Activated naive CD8-positive, alpha-beta T cell (primary cell): ENCODE measurements around the gene HMX1.

Source experiments
- H3K27ac Mint-ChIP-seq: one replicate; pipeline ENCODE4 v1.8.0; 2021; ENCODE audit warnings: mixed read lengths
- H3K27me3 Mint-ChIP-seq: one replicate; pipeline ENCODE4 v1.8.0; 2021; ENCODE audit warnings: mixed read lengths
- H3K36me3 Mint-ChIP-seq: one replicate; pipeline ENCODE4 v1.8.0; 2021; ENCODE audit warnings: mixed read lengths
- H3K4me1 Mint-ChIP-seq: one replicate; pipeline ENCODE4 v1.8.0; 2021; ENCODE audit warnings: low read depth, mixed read lengths
- H3K4me3 Mint-ChIP-seq: one replicate; pipeline ENCODE4 v1.8.0; 2021; ENCODE audit warnings: mild to moderate bottlenecking, mixed read lengths
- H3K9me3 Mint-ChIP-seq: one replicate; pipeline ENCODE4 v1.8.0; 2021; ENCODE audit warnings: low read depth, mixed read lengths

The HMX1 gene

DNA sequence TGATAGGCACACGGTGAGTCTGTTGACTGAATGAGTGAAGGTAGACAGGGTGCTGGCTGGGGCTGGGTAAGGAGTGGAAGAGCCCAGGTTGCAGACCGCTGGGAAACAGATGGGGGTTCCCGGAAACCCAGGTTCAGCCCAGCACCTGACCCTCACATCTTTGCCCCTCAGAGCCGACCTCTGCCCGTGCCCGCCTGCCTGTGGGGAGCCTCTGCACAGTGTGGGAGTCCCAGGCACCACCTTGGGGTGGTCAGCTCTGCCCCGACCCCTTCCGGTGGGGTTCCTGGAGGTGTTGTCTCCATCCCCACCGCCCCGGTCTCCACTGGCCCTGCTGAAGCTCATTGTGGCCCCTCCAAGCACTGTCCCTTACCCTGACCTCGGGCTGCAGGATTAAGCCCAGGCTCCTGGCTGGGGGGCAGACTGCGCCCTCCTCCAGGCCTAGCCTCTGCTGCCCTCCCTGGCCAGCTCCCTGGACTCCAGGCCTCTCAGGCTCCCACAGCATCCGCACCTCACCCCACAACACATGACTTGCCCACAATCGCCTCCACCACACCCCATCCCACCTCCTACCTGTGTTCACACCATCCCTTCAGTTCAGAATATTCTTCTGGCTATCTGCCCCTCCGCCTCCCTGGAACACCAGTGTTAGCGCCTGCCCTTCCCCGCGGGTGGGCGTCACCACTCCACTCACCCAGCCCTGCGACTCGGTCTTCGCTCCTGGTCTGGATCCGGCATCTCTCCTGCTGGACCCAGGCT, 21.4 kb downstream of the HMX1 start:
- Mint-ChIP-seq H3K9me3 (no peaks in the 10 kb centered on the region), H3K4me3 (no peak overlapping the region), H3K4me1 (no peaks in the 10 kb centered on the region), H3K36me3 (no peaks in the 10 kb centered on the region), H3K27ac (no peak overlapping the region), H3K27me3 (peaks cover 14% of the 10 kb centered on the region)

DNA sequence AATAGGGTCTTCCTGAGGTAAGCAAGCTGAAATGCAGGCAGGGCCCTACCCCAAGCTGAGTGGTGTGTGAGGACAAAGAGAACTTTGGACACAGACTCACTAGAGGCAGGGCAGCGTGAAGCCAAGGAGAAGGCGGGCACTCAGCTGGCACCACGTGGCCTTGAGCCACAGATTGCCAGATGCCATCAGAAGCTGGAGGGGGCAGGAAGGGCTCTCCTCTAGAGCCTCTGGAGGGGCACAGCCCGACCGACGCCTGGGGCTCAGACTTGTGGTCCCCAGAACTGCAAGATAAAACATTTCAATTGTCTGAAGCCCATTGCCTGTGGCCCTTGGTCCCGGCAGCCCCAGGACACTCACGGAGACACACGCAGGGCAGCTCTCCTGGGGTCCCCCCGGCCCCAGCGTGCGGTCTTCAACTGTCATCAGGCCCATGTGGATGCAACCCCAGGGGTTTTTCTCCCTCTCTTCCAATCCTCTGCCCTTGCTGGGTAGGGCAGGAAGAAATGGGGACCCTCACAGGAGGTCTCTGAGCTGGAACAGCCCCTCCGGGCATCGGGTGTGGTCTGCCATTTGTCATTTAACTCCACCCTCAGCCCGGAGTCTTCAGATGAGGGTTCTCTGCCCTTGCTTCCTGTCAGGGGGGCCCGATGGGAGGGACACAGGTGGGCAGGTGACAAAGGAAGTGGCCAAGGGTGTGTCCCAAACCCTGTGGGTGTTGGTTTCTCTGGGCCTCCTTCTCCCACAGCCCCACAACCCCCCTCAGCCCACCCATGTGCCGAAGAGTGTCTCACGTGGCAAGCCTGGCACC, 22.2 kb downstream of the HMX1 start:
- Mint-ChIP-seq H3K36me3 (no peaks in the 10 kb centered on the region), H3K27ac (no peak overlapping the region), H3K27me3 (peaks cover 6% of the 10 kb centered on the region), H3K4me3 (no peak overlapping the region), H3K4me1 (no peaks in the 10 kb centered on the region), H3K9me3 (no peaks in the 10 kb centered on the region)

DNA sequence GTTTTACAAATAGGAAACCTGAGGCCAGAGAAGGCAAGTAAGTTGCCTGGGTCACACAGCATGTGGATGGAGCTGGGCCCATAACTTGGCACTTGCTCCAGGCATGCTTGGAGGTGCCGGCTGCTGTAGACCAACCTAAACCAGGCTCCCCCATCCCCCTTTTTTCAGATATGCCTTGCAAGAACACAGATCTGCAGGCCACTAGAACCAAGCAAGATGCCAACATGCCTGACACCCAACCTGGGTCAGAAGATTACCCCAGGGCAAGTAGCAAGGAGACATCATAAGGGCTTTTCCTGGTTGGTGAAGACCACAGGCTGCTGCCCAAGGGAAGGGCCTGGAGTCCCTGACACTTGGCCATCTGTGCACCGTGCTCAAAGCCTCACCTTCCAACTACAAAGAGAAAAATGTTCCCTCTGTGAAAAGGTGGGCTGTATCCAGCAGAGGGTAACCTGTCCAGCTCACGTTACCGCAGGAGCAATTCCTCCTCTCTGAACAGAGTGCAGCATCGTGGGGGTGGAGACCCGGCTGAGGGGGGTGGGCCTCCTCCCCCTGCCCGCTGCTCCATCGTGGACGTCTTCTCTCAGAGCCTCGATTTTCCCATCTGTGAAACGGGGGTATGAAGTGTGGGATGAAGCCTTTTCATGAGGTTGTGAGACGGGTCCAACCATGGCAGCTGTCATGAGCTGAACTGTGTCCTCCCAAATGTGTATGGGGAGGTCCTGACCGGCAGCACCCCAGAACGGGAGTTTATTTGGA, 23.0 kb downstream of the HMX1 start:
- Mint-ChIP-seq H3K27me3 (peaks cover 5% of the 10 kb centered on the region), H3K4me1 (no peaks in the 10 kb centered on the region), H3K36me3 (no peaks in the 10 kb centered on the region), H3K9me3 (no peaks in the 10 kb centered on the region), H3K27ac (no peak overlapping the region), H3K4me3 (no peak overlapping the region)

DNA sequence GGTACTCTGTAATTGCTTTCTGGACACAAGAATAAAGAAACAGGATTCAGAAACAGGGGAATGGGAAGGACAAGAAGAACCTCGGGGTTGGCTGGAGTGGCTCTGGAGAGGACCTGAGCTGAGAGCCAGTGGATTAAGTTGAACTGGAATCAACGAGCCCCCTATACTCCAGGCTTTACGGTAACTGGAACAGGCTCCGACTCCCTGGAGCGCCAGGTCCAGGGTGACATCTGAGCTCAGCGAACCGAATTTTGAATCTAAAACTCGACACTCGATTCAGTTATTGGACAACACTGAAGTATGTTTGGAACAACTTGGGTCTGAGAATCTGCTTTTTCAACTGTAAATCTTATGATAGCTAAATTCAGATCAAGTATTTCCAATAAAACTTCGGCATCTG, 23.9 kb downstream of the HMX1 start:
- H3K27me3 Mint-ChIP-seq = peaks cover 5% of the 10 kb centered on the region
- H3K27ac Mint-ChIP-seq = no peak overlapping the region
- H3K4me3 Mint-ChIP-seq = no peak overlapping the region
- no peaks in the 10 kb centered on the region for H3K4me1 Mint-ChIP-seq
- H3K36me3 Mint-ChIP-seq = no peaks in the 10 kb centered on the region
- no peaks in the 10 kb centered on the region for H3K9me3 Mint-ChIP-seq

DNA sequence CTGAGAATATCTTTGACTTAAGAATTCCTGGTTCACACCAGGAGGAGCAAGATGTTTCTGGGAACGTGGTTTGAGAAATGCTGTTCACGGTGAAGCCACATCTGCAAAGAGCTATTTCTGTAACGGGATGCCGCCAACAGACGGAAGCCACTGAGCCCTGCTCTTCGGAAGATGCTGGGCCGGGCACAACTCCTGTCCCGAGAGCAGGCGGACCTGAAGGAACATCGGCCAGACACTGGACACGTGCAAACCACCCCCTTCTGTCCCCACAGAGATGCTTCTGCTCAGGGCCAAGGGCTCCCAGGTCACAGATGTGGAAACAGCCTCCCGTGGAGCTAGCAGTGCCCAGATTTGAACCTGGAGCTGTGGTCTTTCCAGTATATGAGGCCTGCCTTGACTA, 24.3 kb downstream of the HMX1 start:
- Mint-ChIP-seq H3K36me3 (no peaks in the 10 kb centered on the region), H3K9me3 (no peaks in the 10 kb centered on the region), H3K27me3 (peaks cover 5% of the 10 kb centered on the region), H3K4me3 (no peak overlapping the region), H3K27ac (no peak overlapping the region), H3K4me1 (no peaks in the 10 kb centered on the region)

DNA sequence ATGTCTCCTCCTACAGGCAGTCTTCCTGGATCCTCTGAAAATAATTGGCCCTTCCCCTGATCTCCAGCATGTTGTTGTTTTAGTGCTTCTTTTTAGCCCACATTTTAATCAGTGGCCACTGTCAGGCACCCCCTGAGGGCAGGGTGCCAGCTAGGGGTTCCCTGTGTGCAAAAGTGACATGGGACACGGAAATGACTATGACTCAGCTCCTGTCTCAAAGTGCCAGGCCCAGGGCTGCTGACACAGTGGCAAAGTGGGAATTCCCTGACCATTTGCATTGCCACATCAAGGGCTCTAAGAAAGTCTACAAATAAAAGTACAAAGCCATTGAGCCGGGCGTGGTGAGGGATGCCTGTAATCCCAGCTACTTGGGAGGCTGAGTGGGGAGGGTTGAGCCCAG, 24.8 kb downstream of the HMX1 start:
- Mint-ChIP-seq H3K4me1 (no peaks in the 10 kb centered on the region), H3K27me3 (peaks cover 5% of the 10 kb centered on the region), H3K27ac (no peak overlapping the region), H3K9me3 (no peaks in the 10 kb centered on the region), H3K4me3 (no peak overlapping the region), H3K36me3 (no peaks in the 10 kb centered on the region)

DNA sequence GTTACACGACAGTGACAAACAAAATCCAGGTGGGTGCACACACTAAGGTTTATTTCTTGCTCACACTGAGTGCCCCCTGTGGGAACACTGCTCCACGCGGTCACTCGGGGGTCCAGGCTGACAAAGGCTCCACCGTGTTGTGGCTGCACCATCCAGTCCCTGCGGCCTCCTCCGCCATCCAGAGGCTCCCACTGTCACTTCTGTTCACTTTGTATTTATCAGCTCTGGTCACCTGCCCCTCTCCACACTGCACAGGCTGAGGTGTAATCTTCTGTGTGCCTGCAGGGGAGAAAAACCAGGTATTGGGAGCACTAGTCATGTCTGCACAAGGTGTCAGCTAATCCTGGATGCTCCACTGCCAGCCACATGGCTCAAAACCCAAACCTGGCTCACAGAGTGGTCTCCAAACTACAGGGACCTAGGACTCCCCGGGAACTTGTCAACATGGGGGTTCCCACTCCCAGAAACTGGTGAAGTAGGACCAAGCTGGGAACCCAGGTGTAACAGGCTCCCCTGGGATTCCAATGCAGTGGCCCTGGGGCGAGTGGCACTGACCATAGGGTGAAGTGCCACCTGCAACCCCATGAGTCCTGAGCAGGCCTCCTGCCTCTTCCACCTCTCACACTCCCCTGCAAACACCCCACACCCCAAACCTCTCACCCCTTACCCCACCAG, 25.5 kb downstream of the HMX1 start:
- H3K36me3 Mint-ChIP-seq = no peaks in the 10 kb centered on the region
- H3K4me3 Mint-ChIP-seq = no peak overlapping the region
- no peaks in the 10 kb centered on the region for H3K4me1 Mint-ChIP-seq
- no peaks in the 10 kb centered on the region for H3K9me3 Mint-ChIP-seq
- no peak overlapping the region for H3K27ac Mint-ChIP-seq
- peaks cover 5% of the 10 kb centered on the region for H3K27me3 Mint-ChIP-seq

DNA sequence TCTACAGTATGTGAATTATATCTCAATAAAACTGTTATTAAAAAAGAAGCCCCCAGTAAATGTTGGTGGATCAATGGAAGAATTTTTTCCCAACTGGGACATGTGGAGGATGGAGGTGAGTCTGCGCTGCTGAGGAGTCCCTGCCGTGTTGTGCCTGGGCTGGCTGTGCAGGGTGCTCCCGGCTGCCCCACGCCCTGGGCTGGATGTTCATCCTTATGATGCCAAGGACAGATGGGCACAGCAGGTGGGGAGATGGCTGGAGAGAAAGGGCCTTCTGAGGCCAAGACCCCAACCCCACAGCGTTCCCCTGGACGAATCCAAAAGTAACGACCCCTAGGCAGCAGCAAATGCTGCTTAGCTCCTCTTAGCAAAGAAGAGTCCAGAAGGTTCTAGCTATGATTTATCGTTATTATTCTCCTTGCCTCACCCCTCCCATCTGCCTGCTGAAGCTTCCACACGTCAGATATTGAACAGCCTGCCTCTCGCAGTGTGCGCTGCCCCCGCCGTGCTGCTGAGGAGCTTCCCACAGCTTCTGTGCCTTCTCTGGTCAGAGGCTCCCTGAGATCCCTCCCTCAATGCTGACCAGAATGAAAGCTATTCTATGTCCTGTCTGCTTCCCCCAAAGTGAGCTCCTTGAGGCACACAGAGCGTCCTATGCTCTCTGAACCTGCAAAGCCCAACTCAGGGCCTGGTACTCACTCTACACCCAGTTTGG, 26.5 kb downstream of the HMX1 start:
- H3K4me1 Mint-ChIP-seq = no peaks in the 10 kb centered on the region
- no peaks in the 10 kb centered on the region for H3K36me3 Mint-ChIP-seq
- peaks cover 5% of the 10 kb centered on the region for H3K27me3 Mint-ChIP-seq
- H3K4me3 Mint-ChIP-seq = no peak overlapping the region
- no peaks in the 10 kb centered on the region for H3K9me3 Mint-ChIP-seq
- no peak overlapping the region for H3K27ac Mint-ChIP-seq

DNA sequence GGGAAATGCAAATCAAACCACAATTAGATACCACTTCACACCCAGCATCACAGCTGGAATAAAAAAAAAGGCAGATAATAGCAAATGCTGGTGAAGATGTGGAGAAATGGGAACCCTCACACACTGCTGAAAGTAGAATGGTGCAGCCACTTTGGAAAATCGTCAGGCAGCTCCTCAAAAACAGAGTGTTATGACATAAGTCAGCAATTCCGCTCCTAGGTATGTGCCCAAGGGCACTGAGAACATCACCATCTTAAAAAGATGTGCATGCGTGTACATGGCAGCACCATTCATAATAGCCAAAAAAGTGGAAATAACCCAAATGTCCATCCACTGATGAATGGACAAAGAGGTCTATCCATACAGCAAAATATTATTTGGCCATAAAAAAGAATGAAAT, 28.0 kb downstream of the HMX1 start:
- Mint-ChIP-seq H3K9me3 (no peaks in the 10 kb centered on the region), H3K27me3 (peaks cover 5% of the 10 kb centered on the region), H3K4me1 (no peaks in the 10 kb centered on the region), H3K27ac (no peak overlapping the region), H3K36me3 (no peaks in the 10 kb centered on the region), H3K4me3 (no peak overlapping the region)

DNA sequence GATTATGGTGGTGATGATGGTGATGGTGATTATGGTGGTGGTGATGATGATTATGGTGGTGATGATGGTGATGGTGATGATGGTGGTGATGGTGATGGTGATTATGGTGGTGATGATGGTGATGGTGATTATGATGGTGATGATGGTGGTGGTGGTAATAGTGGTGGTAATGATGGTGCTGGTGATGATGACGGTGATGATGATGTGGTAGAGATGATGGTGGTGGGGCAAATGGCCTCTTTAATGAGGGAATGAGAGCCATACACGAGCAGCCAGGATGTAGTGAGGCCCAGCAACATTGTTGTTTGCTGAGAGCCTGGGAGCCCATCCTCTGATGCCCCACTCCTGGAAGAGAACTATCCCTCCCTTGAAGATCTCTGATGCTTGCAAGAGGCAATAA, 29.0 kb downstream of the HMX1 start:
- no peaks in the 10 kb centered on the region for H3K36me3 Mint-ChIP-seq
- no peak overlapping the region for H3K27ac Mint-ChIP-seq
- H3K9me3 Mint-ChIP-seq = no peaks in the 10 kb centered on the region
- H3K4me1 Mint-ChIP-seq = no peaks in the 10 kb centered on the region
- H3K27me3 Mint-ChIP-seq = peaks cover 5% of the 10 kb centered on the region
- H3K4me3 Mint-ChIP-seq = no peak overlapping the region

DNA sequence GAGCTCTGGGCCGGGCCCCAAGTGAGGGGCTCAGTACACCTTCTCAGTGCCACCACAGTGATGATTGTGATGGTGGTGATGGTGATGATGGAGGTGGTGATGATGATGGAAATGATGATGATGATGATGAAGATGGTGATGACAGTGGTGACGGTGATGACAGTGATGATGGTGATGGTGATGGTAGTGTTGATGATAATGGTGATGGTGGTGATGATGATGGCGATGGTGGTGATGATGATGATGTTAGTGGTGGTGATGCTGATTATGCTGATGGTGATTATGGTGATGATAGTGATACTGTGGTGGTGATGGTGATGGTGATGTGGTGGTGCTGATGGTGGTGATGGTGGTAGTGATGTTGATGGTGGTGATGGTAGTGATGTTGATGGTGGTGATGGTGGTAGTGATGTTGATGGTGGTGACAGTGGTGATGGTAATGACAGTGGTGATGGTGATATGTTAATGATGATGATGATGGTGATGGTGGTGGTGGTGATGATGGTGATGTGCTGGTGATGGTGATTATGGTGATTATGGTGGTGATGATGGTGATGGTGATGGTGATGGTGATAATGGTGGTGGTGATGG, 29.9 kb downstream of the HMX1 start:
- no peak overlapping the region for H3K27ac Mint-ChIP-seq
- no peaks in the 10 kb centered on the region for H3K9me3 Mint-ChIP-seq
- peaks cover 4% of the 10 kb centered on the region for H3K27me3 Mint-ChIP-seq
- no peaks in the 10 kb centered on the region for H3K36me3 Mint-ChIP-seq
- no peak overlapping the region for H3K4me3 Mint-ChIP-seq
- no peaks in the 10 kb centered on the region for H3K4me1 Mint-ChIP-seq

DNA sequence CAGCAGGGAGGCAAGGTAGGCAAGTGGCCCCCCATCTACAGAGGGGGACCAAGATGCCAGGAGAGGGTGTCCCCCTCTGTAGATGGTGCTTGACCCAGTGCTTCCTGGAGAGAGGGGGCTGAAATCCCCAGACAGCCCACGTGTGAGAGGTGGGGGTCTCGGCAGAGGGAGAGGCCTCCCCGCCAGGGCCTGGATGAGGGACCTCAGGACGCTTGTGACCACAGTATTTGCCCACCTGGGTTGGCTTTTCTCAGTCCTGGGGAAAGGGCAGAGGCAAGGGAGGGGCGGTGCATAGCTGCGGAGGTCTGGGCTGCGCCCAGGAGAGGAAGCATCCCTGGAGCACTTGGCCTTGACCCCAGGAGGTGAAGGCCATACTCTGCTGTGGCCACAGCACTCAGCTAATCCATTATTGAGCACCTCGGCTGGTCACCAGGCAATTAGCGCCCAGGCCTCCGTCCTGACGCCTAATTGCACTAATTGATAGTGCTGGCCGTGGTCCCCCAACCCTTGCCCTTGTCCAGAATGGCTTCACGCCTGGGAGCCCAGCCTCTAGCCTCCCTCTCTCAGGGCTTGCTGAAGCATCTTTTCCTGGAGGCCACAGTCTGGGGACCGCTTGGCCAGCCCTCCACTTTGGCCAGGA, 30.7 kb downstream of the HMX1 start:
- H3K9me3 Mint-ChIP-seq = no peaks in the 10 kb centered on the region
- no peak overlapping the region for H3K27ac Mint-ChIP-seq
- no peak overlapping the region for H3K4me3 Mint-ChIP-seq
- no peaks in the 10 kb centered on the region for H3K36me3 Mint-ChIP-seq
- no peaks in the 10 kb centered on the region for H3K4me1 Mint-ChIP-seq
- H3K27me3 Mint-ChIP-seq = peaks cover 6% of the 10 kb centered on the region

DNA sequence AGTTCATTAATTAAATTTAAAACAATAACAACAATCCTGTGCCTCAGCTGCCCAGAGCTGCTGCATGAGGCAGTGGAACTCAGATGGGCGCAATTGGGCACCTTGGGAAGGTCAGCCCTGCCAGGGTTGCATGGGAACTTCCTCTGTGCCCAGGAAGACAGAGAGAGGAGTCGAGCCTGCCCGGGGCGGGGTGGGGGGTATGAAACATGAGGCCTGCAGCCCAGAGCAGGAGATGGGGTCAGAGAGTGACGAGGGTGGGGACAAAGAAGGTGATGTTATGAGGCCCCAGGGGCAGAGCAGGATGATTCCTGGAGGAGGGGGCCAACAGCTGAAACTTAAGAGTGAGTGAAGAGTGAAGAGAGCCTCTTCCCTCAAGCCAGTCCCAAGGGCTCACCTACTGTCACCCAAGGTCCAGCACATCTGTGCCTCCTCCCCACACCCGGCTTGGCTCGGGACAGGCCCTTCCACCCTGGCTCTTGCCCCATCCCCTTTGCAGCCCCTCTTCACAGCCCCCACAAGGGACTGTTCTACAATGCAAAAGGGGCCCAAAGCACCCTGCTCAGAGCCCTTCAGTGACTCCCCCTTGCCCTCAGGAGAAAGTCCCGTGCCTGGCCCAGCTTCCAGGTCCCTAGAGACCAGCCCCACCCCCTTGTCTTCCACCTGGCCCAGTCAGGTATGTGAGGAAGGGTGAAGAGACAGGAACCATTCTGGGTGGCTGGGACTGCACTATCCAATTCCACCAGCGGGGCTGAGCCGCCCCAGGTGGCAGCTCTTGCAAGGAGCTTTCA, 31.4 kb downstream of the HMX1 start:
- H3K27ac Mint-ChIP-seq = no peak overlapping the region
- no peaks in the 10 kb centered on the region for H3K4me1 Mint-ChIP-seq
- no peak overlapping the region for H3K4me3 Mint-ChIP-seq
- H3K27me3 Mint-ChIP-seq = peaks cover 6% of the 10 kb centered on the region
- H3K36me3 Mint-ChIP-seq = no peaks in the 10 kb centered on the region
- H3K9me3 Mint-ChIP-seq = no peaks in the 10 kb centered on the region
